DND-41 (cell line): ENCODE results near the gene XPR1.

Experiments used
- ATAC-seq: fragments of 200-7000 bp; cut with Tn5 transposase; 3 replicates; pipeline ENCODE4 v1.9.1; 2021; ENCODE audit warnings: low read depth; ENCODE audit not compliant: insufficient read depth
- DNase-seq: peaks from one replicate; pipeline ENCODE4 v3.0.0-alpha.2; 2020
- H2AFZ ChIP-seq: 2 replicates; pipeline ENCODE4 v1.6.0; 2012; ENCODE audit warnings: low read depth, low read length
- H3K27ac ChIP-seq: 2 replicates; pipeline ENCODE4 v1.5.1; 2012; ENCODE audit warnings: low read length, inconsistent platforms
- H3K27me3 ChIP-seq: fragments of 200-600 bp; sonication (generic); 2 replicates; pipeline ENCODE4 v1.6.0; 2012; ENCODE audit warnings: low read length, mild to moderate bottlenecking, inconsistent platforms; ENCODE audit not compliant: insufficient read depth, poor library complexity
- H3K36me3 ChIP-seq: 2 replicates; pipeline ENCODE4 v1.5.1; 2012; ENCODE audit warnings: low read length, inconsistent platforms; ENCODE audit not compliant: insufficient read depth
- H3K4me1 ChIP-seq: 2 replicates; pipeline ENCODE4 v1.5.1; 2012; ENCODE audit warnings: mild to moderate bottlenecking, low read length; ENCODE audit not compliant: insufficient read depth
- H3K4me2 ChIP-seq: 2 replicates; pipeline ENCODE4 v1.6.0; 2012; ENCODE audit warnings: mild to moderate bottlenecking, moderate library complexity, low read length, inconsistent platforms; ENCODE audit not compliant: insufficient read depth
- H3K4me3 ChIP-seq, 2 experiments: fragments of 200-600 bp in 1 of 2; shearing (Covaris generic) in 1 of 2; 2 replicates each; pipeline ENCODE4 v1.5.1; 2012 to 2016; ENCODE audit warnings: inconsistent platforms in 2 of 2, low read length in 2 of 2, mild to moderate bottlenecking in 2 of 2, low read depth in 1 of 2, moderate library complexity in 1 of 2
- H3K79me2 ChIP-seq: 2 replicates; pipeline ENCODE4 v1.6.0; 2012; ENCODE audit warnings: low read length, inconsistent platforms; ENCODE audit not compliant: insufficient read depth
- H3K9ac ChIP-seq: 2 replicates; pipeline ENCODE4 v1.6.0; 2012; ENCODE audit warnings: low read depth, mild to moderate bottlenecking, inconsistent platforms, low read length, moderate library complexity
- H3K9me3 ChIP-seq: 2 replicates; pipeline ENCODE4 v1.5.1; 2012; ENCODE audit warnings: low read length, moderate library complexity, mild to moderate bottlenecking, inconsistent platforms; ENCODE audit not compliant: insufficient read depth, severe bottlenecking
- H4K20me1 ChIP-seq: 2 replicates; pipeline ENCODE4 v1.6.0; 2012; ENCODE audit warnings: low read length; ENCODE audit not compliant: insufficient read depth
- EZH2 ChIP-seq: IDR thresholded peaks from 3 replicates; pipeline ENCODE4 v1.6.1; 2012; ENCODE audit warnings: borderline replicate concordance, low read depth, mild to moderate bottlenecking, moderate library complexity, low read length, inconsistent platforms; ENCODE audit not compliant: severe bottlenecking
- TF ChIP-seq, protein P1 (sequence below): IDR thresholded peaks from 2 replicates; pipeline ENCODE4 v1.5.1; 2012; ENCODE audit warnings: borderline replicate concordance, low read length, moderate library complexity, mild to moderate bottlenecking; ENCODE audit not compliant: poor library complexity, severe bottlenecking; ENCODE audit errors: extremely low read depth

The XPR1 gene

DNA sequence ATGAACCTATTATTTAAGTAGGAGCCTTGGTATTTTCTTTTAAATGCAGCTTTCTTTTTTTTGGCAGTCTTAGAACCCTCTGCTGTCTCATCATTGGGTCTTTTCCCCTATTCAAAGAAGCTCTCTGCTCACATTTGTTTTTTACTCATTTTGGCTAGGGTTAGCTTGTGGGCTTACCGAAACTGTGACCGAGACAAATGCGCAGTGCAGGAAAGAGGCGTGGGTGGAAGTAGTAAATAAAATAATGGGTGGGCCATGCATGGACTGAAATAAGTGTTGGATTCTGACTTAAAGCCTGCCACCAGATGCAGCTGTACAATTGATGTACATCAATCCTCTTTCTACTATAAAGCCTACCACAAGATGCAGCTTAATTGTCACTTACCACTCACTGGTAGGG, 14.7 kb downstream of the XPR1 start:
- no peak overlapping the region for H3K4me2 ChIP-seq
- H3K27ac ChIP-seq = no peak overlapping the region

GRCh38 chr1:180652792-180653191, 21.0 kb downstream of the XPR1 start:
- DNase-seq = no peak
- Histone ChIP-seq H3K9ac (no peak overlapping the region), H3K4me1 (no peaks in the 10 kb centered on the region), H4K20me1 (no peaks in the 10 kb centered on the region), H3K4me3 (no peak overlapping the region), H3K79me2 (peaks cover 12% of the 10 kb centered on the region; the same call in 1 of the 2 replicates), H3K9me3 (no peaks in the 10 kb centered on the region), H3K27me3 (no peaks in the 10 kb centered on the region), H3K4me2 (no peak overlapping the region), H3K27ac (no peak overlapping the region), H3K36me3 (no peaks in the 10 kb centered on the region), H2AFZ (no peak overlapping the region)
- no peak for ATAC-seq
- TF ChIP-seq, protein P1, sequence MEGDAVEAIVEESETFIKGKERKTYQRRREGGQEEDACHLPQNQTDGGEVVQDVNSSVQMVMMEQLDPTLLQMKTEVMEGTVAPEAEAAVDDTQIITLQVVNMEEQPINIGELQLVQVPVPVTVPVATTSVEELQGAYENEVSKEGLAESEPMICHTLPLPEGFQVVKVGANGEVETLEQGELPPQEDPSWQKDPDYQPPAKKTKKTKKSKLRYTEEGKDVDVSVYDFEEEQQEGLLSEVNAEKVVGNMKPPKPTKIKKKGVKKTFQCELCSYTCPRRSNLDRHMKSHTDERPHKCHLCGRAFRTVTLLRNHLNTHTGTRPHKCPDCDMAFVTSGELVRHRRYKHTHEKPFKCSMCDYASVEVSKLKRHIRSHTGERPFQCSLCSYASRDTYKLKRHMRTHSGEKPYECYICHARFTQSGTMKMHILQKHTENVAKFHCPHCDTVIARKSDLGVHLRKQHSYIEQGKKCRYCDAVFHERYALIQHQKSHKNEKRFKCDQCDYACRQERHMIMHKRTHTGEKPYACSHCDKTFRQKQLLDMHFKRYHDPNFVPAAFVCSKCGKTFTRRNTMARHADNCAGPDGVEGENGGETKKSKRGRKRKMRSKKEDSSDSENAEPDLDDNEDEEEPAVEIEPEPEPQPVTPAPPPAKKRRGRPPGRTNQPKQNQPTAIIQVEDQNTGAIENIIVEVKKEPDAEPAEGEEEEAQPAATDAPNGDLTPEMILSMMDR = no peak
- TF ChIP-seq EZH2 = no peak

More for the DNA sequence above, 14.7 kb downstream of the XPR1 start:
- H3K4me3 ChIP-seq = no peak overlapping the region
- H3K9me3 ChIP-seq = no peaks in the 10 kb centered on the region
- no peak overlapping the region for H2AFZ ChIP-seq
- no peaks in the 10 kb centered on the region for H3K36me3 ChIP-seq
- H3K79me2 ChIP-seq = peaks cover 24% of the 10 kb centered on the region
- TF ChIP-seq, protein P1 = no peak
- no peak for TF ChIP-seq EZH2
- no peak for DNase-seq
- ATAC-seq = no peak
- no peak overlapping the region for H3K9ac ChIP-seq
- H4K20me1 ChIP-seq = no peaks in the 10 kb centered on the region
- no peaks in the 10 kb centered on the region for H3K4me1 ChIP-seq
- H3K27me3 ChIP-seq = no peaks in the 10 kb centered on the region

DNA sequence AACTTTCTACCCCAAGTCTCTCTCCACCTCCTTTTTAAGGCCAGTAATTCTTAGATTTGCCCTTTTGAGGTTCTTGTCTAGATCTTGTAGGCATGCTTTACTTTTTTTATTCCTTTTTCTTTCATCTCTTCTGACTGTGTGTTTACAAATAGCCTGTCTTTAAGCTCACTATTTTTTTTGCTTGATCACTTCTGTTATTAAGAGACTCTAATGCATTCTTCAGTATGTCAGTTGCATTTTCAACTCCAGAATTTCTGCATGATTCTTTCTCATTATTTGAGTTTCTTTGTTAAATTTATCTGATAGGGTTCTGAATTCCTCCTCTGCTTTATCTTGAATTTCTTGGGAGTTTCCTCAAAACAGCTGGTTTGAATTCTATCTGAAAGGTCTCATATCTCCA, 30.9 kb downstream of the XPR1 start:
- H3K4me3 ChIP-seq = no peak overlapping the region
- H4K20me1 ChIP-seq = no peaks in the 10 kb centered on the region
- no peaks in the 10 kb centered on the region for H3K27me3 ChIP-seq
- H3K4me1 ChIP-seq = no peaks in the 10 kb centered on the region
- peaks cover 12% of the 10 kb centered on the region for H3K9me3 ChIP-seq
- DNase-seq = no peak
- TF ChIP-seq, protein P1 = no peak
- TF ChIP-seq EZH2 = no peak
- H3K79me2 ChIP-seq = peaks cover 25% of the 10 kb centered on the region
- H3K9ac ChIP-seq = no peak overlapping the region
- no peak overlapping the region for H3K4me2 ChIP-seq
- ATAC-seq = no peak
- peaks cover 2% of the 10 kb centered on the region; the same call in 1 of the 2 replicates for H3K36me3 ChIP-seq
- no peak overlapping the region for H3K27ac ChIP-seq
- no peak overlapping the region for H2AFZ ChIP-seq

GRCh38 chr1:180670681-180671080, 38.9 kb downstream of the XPR1 start:
- peaks cover 6% of the 10 kb centered on the region for H3K9me3 ChIP-seq
- no peaks in the 10 kb centered on the region for H3K4me1 ChIP-seq
- ATAC-seq (no peak), DNase-seq (no peak)
- H3K9ac ChIP-seq = no peak overlapping the region
- TF ChIP-seq, protein P1 = no peak
- no peak for TF ChIP-seq EZH2
- H3K4me3 ChIP-seq = no peak overlapping the region
- H3K27ac ChIP-seq = no peak overlapping the region
- 0 out of 2 replicates have a peak, but pooled peaks cover 5% of the 10 kb centered on the region for H3K36me3 ChIP-seq
- H3K27me3 ChIP-seq = no peaks in the 10 kb centered on the region
- H3K79me2 ChIP-seq = peaks cover 15% of the 10 kb centered on the region
- H2AFZ ChIP-seq = no peak overlapping the region
- no peak overlapping the region for H3K4me2 ChIP-seq
- H4K20me1 ChIP-seq = no peaks in the 10 kb centered on the region
